B cell (primary cell): ENCODE results near the gene ICOS. TPM values are rescaled to one million over a fixed set of nuclear protein-coding genes. Genes with fewer than 3 reads are reported as not detected.

Source experiments
- ATAC-seq: fragments of 200-7000 bp; cut with Tn5 transposase; one replicate; pipeline ENCODE4 v1.10.0; 2021; ENCODE audit warnings: low read depth, mild to moderate bottlenecking, moderate number of reproducible peaks, moderate library complexity
- CTCF ChIA-PET: fragments of 350-600 bp; sonication (Branson Sonifier 250); formaldehyde crosslinking; loops from one replicate; lab custom pipeline; 2021; ENCODE audit warnings: antibody characterized with exemption, inconsistent platforms; lab: Charles Lee
- POLR2A ChIA-PET: fragments of 350-600 bp; sonication (Branson Sonifier 250); formaldehyde crosslinking; loops from one replicate; lab custom pipeline; 2021; ENCODE audit warnings: antibody characterized with exemption; lab: Charles Lee
- DNase-seq: peaks from one replicate; pipeline ENCODE4 v3.0.0; 2013
- H2AFZ ChIP-seq: 2 replicates; pipeline ENCODE4 v1.6.1; 2012; ENCODE audit warnings: mild to moderate bottlenecking, low read depth, low read length; ENCODE audit not compliant: insufficient read depth, poor library complexity, severe bottlenecking
- H3K27ac ChIP-seq, 2 donors: 1 replicate in 1 of 2; 2 replicates in 1 of 2; pipeline ENCODE4 v1.5.1; 2012 to 2013; ENCODE audit warnings: low read length in 2 of 2, mild to moderate bottlenecking in 2 of 2, moderate library complexity in 1 of 2
- H3K27me3 ChIP-seq, 4 experiments: fragments of 200-600 bp in 1 of 4; sonication (generic) in 1 of 4; replicated peaks in 1 of 4; 1 replicate in 2 of 4; 2 replicates in 2 of 4; pipeline versions ENCODE4 v1.6.1 to v1.7.0; 2013 to 2016; ENCODE audit warnings: low read length in 3 of 4, mild to moderate bottlenecking in 2 of 4, mixed read lengths in 1 of 4, moderate library complexity in 1 of 4; ENCODE audit not compliant: insufficient read depth in 4 of 4, control insufficient read depth in 3 of 4; ENCODE audit errors: control extremely low read depth in 1 of 4
- H3K36me3 ChIP-seq, 2 experiments: replicated peaks in 1 of 2; 1 replicate in 1 of 2; 2 replicates in 1 of 2; pipeline versions ENCODE4 v1.6.1 to v1.7.1; 2013; ENCODE audit warnings: low read length in 1 of 2; ENCODE audit not compliant: insufficient read depth in 2 of 2, control insufficient read depth in 1 of 2; ENCODE audit errors: control extremely low read depth in 1 of 2, extremely low read depth in 1 of 2
- H3K4me1 ChIP-seq, 2 donors: fragments of 200-600 bp in 1 of 2; sonication (generic) in 1 of 2; 1 replicate in 1 of 2; 2 replicates in 1 of 2; pipeline versions ENCODE4 v1.5.1 to v1.6.1; 2013 to 2017; ENCODE audit warnings: low read length in 2 of 2; ENCODE audit not compliant: control insufficient read depth in 2 of 2, insufficient read depth in 2 of 2
- H3K4me2 ChIP-seq: replicated peaks from 2 replicates; pipeline ENCODE3; 2012; ENCODE audit warnings: mild to moderate bottlenecking, low read depth, low read length; ENCODE audit not compliant: poor library complexity, severe bottlenecking
- H3K4me3 ChIP-seq, 5 experiments: fragments of 200-600 bp in 1 of 5; sonication (generic) in 1 of 5; 1 replicate in 3 of 5; 2 replicates in 2 of 5; pipeline versions ENCODE4 v1.5.1 to v1.7.0; 2011 to 2016; ENCODE audit warnings: low read length in 4 of 5, mild to moderate bottlenecking in 4 of 5, low read depth in 2 of 5, control low read depth in 1 of 5, moderate library complexity in 1 of 5; ENCODE audit not compliant: insufficient read depth in 1 of 5; ENCODE audit errors: control extremely low read depth in 1 of 5, extremely low read depth in 1 of 5
- H3K79me2 ChIP-seq: fragments of 200-600 bp; sonication (generic); one replicate; pipeline ENCODE4 v1.6.0; 2016; ENCODE audit warnings: low read length; ENCODE audit not compliant: control insufficient read depth, insufficient read depth
- H3K9ac ChIP-seq: fragments of 200-600 bp; sonication (generic); 2 replicates; pipeline ENCODE4 v1.6.1; 2017; ENCODE audit warnings: mild to moderate bottlenecking, low read length, moderate library complexity
- H3K9me3 ChIP-seq, 3 donors: one replicate each; pipeline versions ENCODE4 v1.6.1 to v1.7.1; 2013; ENCODE audit warnings: low read length in 2 of 3; ENCODE audit not compliant: control insufficient read depth in 2 of 3, insufficient read depth in 1 of 3; ENCODE audit errors: control extremely low read depth in 1 of 3
- H4K20me1 ChIP-seq: 2 replicates; pipeline ENCODE4 v1.6.0; 2012; ENCODE audit warnings: mild to moderate bottlenecking, low read length; ENCODE audit not compliant: insufficient read depth, control insufficient read depth, poor library complexity, severe bottlenecking
- H3K27ac Mint-ChIP-seq: one replicate; pipeline ENCODE4 v1.8.0; 2021; ENCODE audit warnings: mixed read lengths
- H3K27me3 Mint-ChIP-seq: one replicate; pipeline ENCODE4 v1.8.0; 2021; ENCODE audit warnings: mixed read lengths
- H3K4me1 Mint-ChIP-seq: one replicate; pipeline ENCODE4 v1.8.0; 2021; ENCODE audit warnings: mixed read lengths
- H3K4me3 Mint-ChIP-seq: one replicate; pipeline ENCODE4 v1.8.0; 2021; ENCODE audit warnings: mixed read lengths
- H3K9me3 Mint-ChIP-seq: one replicate; pipeline ENCODE4 v1.8.0; 2022; ENCODE audit warnings: mixed read lengths; ENCODE audit not compliant: insufficient read depth
- EZH2 ChIP-seq: IDR thresholded peaks from 2 replicates; pipeline ENCODE4 v1.6.1; 2012; ENCODE audit warnings: borderline replicate concordance, low read depth, mild to moderate bottlenecking, moderate library complexity, low read length; ENCODE audit not compliant: insufficient read depth, poor library complexity, severe bottlenecking
- WGBS: methylation state at CpG from one replicate; pipeline ENCODE4 v1.1.5; 2013; ENCODE audit warnings: missing lambda C conversion rate; ENCODE audit not compliant: insufficient coverage; 5-methylcytosine and 5-hydroxymethylcytosine counted together
- intact Hi-C: fragments of 100-400 bp; cut with micrococcal nuclease; formaldehyde crosslinking; loops from one replicate; pipeline ENCODE4 v1.10.0; 2022
- polyA plus RNA-seq: library from polyadenylated mRNA; depleted of rRNA; stranded (reverse); fragments of >200 nt; gene quantifications from 2 replicates; pipeline ENCODE4 v1.2.3, GENCODE V29; 2012
- total RNA-seq, 2 donors: library from RNA; stranded (reverse); fragments of 120-200 nt in 1 of 2; gene quantifications; 1 replicate in 1 of 2; 2 replicates in 1 of 2; pipeline versions ENCODE4 v1.2.3 to v1.2.4, GENCODE V29; 2013 to 2022
- TF ChIP-seq, protein P1 (sequence below): fragments of 200-600 bp; IDR thresholded peaks from one replicate; pipeline ENCODE4 v1.8.0; 2022; ENCODE audit warnings: antibody characterized with exemption, mild to moderate bottlenecking

The ICOS gene
- total and polyA plus RNA-seq, 2 donors (not counting 1 experiment from before 2014, with no cell fraction given), result 0.21 TPM; not detected in 1

DNA sequence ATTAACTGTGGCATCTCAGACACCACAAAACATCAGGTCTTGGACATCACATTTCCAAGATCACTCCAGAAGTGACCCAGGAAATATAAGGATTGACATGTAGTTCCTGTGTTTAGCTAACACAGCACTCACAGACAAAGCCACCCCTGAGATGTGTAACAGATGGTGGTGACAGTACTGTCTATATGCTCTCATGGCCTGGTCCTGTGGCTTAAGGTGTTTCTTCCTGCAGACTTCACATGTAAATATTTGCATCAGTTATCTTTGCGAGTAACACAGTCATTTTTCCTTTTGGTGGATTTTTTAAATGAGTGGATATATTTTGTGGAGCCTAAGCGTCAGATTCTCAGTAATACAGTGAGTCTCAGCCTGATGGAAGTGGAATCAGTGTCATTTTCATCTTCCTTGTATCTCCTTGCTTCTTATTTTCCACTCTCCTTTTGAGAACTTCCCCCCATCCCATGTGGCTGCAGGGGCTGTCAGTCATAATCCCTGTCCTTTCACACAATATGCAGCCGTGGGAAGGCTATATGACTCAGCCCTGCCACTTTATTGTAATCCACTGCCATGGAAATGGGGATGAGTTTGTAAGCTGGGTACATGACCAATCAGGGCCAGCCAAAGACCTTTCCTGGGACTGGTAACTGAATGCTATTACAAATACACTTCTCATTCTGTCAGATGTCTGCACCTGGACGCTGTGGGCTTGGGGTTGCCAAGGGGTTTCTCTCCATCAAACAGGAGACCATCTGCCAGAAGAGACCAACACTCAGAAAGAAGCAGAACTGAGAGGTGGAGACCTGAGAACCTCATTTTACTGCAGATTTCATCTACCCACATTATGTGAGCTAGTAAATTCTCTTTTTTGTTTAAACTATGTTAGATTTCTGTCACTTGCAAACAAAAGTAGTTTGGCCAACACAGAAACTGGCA lies 74.3 kb downstream of the ICOS start:
- no peak for TF ChIP-seq EZH2
- TF ChIP-seq, protein P1, sequence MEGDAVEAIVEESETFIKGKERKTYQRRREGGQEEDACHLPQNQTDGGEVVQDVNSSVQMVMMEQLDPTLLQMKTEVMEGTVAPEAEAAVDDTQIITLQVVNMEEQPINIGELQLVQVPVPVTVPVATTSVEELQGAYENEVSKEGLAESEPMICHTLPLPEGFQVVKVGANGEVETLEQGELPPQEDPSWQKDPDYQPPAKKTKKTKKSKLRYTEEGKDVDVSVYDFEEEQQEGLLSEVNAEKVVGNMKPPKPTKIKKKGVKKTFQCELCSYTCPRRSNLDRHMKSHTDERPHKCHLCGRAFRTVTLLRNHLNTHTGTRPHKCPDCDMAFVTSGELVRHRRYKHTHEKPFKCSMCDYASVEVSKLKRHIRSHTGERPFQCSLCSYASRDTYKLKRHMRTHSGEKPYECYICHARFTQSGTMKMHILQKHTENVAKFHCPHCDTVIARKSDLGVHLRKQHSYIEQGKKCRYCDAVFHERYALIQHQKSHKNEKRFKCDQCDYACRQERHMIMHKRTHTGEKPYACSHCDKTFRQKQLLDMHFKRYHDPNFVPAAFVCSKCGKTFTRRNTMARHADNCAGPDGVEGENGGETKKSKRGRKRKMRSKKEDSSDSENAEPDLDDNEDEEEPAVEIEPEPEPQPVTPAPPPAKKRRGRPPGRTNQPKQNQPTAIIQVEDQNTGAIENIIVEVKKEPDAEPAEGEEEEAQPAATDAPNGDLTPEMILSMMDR, result no peak
- no peaks in the 10 kb centered on the region for H3K27me3 ChIP-seq
- no peaks in the 10 kb centered on the region for H4K20me1 ChIP-seq
- no peak overlapping the region for H3K4me3 Mint-ChIP-seq
- H3K9ac ChIP-seq, result no peak overlapping the region
- no peaks in the 10 kb centered on the region for H3K79me2 ChIP-seq
- ATAC-seq (no peak), DNase-seq (no peak)
- CTCF ChIA-PET, result no interaction called here
- H3K27me3 Mint-ChIP-seq, result peaks cover 14% of the 10 kb centered on the region
- no CpG with 5 or more reads among the region's 4 CpGs for WGBS
- no peak overlapping the region for H3K4me2 ChIP-seq
- H3K36me3 ChIP-seq, result no peaks in the 10 kb centered on the region
- H3K27ac ChIP-seq, result no peak overlapping the region
- H3K4me1 Mint-ChIP-seq, result no peaks in the 10 kb centered on the region
- no peak overlapping the region for H3K4me3 ChIP-seq
- no peak overlapping the region for H3K27ac Mint-ChIP-seq
- intact Hi-C loops, result no loop called here
- H3K9me3 ChIP-seq, result no peaks in the 10 kb centered on the region
- POLR2A ChIA-PET, result no interaction called here
- no peaks in the 10 kb centered on the region for H3K4me1 ChIP-seq
- no peak overlapping the region for H2AFZ ChIP-seq
- no peaks in the 10 kb centered on the region for H3K9me3 Mint-ChIP-seq

Other genes starting within 250 kb of the ICOS start
- gene CD28, start 230.1 kb upstream of the ICOS start, total RNA-seq, result 0.10 and 0.37 TPM in 2 replicates
- gene CD28, start 230.1 kb upstream of the ICOS start, polyA plus RNA-seq, result 0.18 and 0.85 TPM in 2 replicates
- gene CTLA4, start 69.0 kb upstream of the ICOS start, total RNA-seq, result 0.30 and 1.1 TPM in 2 replicates
- not detected in 2 replicates for gene CTLA4, start 69.0 kb upstream of the ICOS start, polyA plus RNA-seq